ENCODE results near the gene TMEM108.

- TF ChIP-seq POLR2A (IDR thresholded peaks at IDR 0.05; ENCODE audit: low read depth, low read length) (no peak), TAF1 (IDR thresholded peaks at IDR 0.05; ENCODE audit: borderline replicate concordance, low read depth, low read length) (no peak), POLR2AphosphoS5 (IDR thresholded peaks at IDR 0.05; ENCODE audit: low read depth, low read length) (no peak)
Measured at GRCh38 chr3:133283958-133284807, 246.0 kb downstream of the TMEM108 start.
